ENCODE measurements around the gene KCMF1. TPM values are rescaled to one million over a fixed set of nuclear protein-coding genes. Genes with fewer than 3 reads are reported as not detected.

Gene KCMF1
- total and polyA plus RNA-seq, 4 donors = 10.5 to 45.4 (median 23.1) TPM

- Histone ChIP-seq H3K4me1 (ENCODE audit: control insufficient read depth in 4 of 4, insufficient read depth in 4 of 4, low read length in 3 of 4) (peaks cover 2 to 18% (median 10%) of the 10 kb centered on the region in 4 donors), H3K36me3 (ENCODE audit: control insufficient read depth in 4 of 4, insufficient read depth in 3 of 4, low read depth in 1 of 4, low read length in 3 of 4) (no peaks in the 10 kb centered on the region), H3K9ac (ENCODE audit: low read depth in 1 of 2, low read length in 2 of 2) (no peak overlapping the region), H3K27ac (ENCODE audit: low read depth in 1 of 2, low read length in 2 of 2) (no peak overlapping the region), H3K9me3 (ENCODE audit: control insufficient read depth in 4 of 4, low read length in 3 of 4) (no peaks in the 10 kb centered on the region), H3K27me3 (ENCODE audit: control insufficient read depth in 4 of 4, insufficient read depth in 4 of 4, low read length in 3 of 4) (no peaks in the 10 kb centered on the region), H3K4me3 (ENCODE audit: low read depth in 1 of 3, low read length in 3 of 3) (no peak overlapping the region)
- 42% methylated on average over 3 of the region's 3 CpGs for whole genome bisulfite sequencing
- no peak for TF ChIP-seq ZBTB33 (IDR thresholded peaks at IDR 0.05)
- TF ChIP-seq FOXA2 (IDR thresholded peaks at IDR 0.05) = no peak
- no peak for TF ChIP-seq HNF4A (conservative IDR thresholded peaks at IDR 0.05)
- TF ChIP-seq JUND (IDR thresholded peaks at IDR 0.05) = no peak
- TF ChIP-seq REST (IDR thresholded peaks at IDR 0.05) = no peak
- no peak for TF ChIP-seq GABPA (IDR thresholded peaks at IDR 0.05 in 1 of 2, conservative IDR thresholded peaks at IDR 0.05 in 1 of 2)
- TF ChIP-seq SP1 (IDR thresholded peaks at IDR 0.05) = no peak
- TF ChIP-seq RAD21 (IDR thresholded peaks at IDR 0.05) = no peak
- TF ChIP-seq EGR1 (IDR thresholded peaks at IDR 0.05; ENCODE audit: low read depth in 2 of 2) = no peak
- TF ChIP-seq NR2F2 (IDR thresholded peaks at IDR 0.05) = no peak
- TF ChIP-seq MAX (IDR thresholded peaks at IDR 0.05) = no peak
- no peak for TF ChIP-seq RXRA (IDR thresholded peaks at IDR 0.05)
- no peak for TF ChIP-seq FOXA1 (IDR thresholded peaks at IDR 0.05)
- no peak for TF ChIP-seq HNF4G (IDR thresholded peaks at IDR 0.05)
- TF ChIP-seq CTCF (IDR thresholded peaks at IDR 0.05; ENCODE audit: low read depth, low read length, missing input control) = no peak
- no peak for TF ChIP-seq TAF1 (conservative IDR thresholded peaks at IDR 0.05)
- TF ChIP-seq ATF3 (IDR thresholded peaks at IDR 0.05) = no peak
- TF ChIP-seq YY1 (IDR thresholded peaks at IDR 0.05) = no peak
- no peak for DNase-seq (ENCODE audit: low spot score)
These were observed 43.7 kb upstream of the KCMF1 start for GRCh38 chr2:84927275-84927627.
